ENCODE results near the gene SFSWAP.

The SFSWAP gene

GRCh38 chr12:131671871-131672270 is 39.0 kb upstream of the SFSWAP start:
- Histone ChIP-seq H3K36me3 (no peaks in the 10 kb centered on the region), H3K9me3 (peaks cover 0 to 9% (median 0%) of the 10 kb centered on the region in 3 donors), H3K4me1 (no peaks in the 10 kb centered on the region), H3K4me3 (no peak overlapping the region), H3K27ac (no peak overlapping the region), H3K27me3 (peaks cover 0 to 17% of the 10 kb centered on the region in 2 donors)
- intact Hi-C loops (cut with DNase I; ENCODE audit: low total_unique reads), result no loop called here
- peak in 1 of 2 donors; percentile 58 for DNase-seq
- no peak for TF ChIP-seq CTCF (IDR thresholded peaks at IDR 0.05)

GRCh38 chr12:131672311-131672940 is 38.5 kb upstream of the SFSWAP start:
- Histone ChIP-seq H3K27me3 (peaks cover 0 to 17% of the 10 kb centered on the region in 2 donors), H3K4me3 (no peak overlapping the region), H3K4me1 (no peaks in the 10 kb centered on the region), H3K27ac (no peak overlapping the region), H3K9me3 (peaks cover 0 to 9% (median 0%) of the 10 kb centered on the region in 3 donors), H3K36me3 (no peaks in the 10 kb centered on the region)
- peak in 1 of 2 donors; percentile 21 for DNase-seq
- no peak for TF ChIP-seq CTCF (IDR thresholded peaks at IDR 0.05)
- intact Hi-C loops (cut with DNase I; ENCODE audit: low total_unique reads), result no loop called here

GRCh38 chr12:131672941-131673887 is 37.7 kb upstream of the SFSWAP start:
- intact Hi-C loops (cut with DNase I; ENCODE audit: low total_unique reads), result no loop called here

GRCh38 chr12:131673888-131674257 is 37.0 kb upstream of the SFSWAP start:
- peak in 1 of 2 donors; percentile 25 for DNase-seq
- H3K27ac ChIP-seq, result no peak overlapping the region
- intact Hi-C loops (cut with DNase I; ENCODE audit: low total_unique reads), result no loop called here
- no peak overlapping the region for H3K4me3 ChIP-seq
- no peak for TF ChIP-seq CTCF (IDR thresholded peaks at IDR 0.05)
- H3K9me3 ChIP-seq, result peaks cover 0 to 9% (median 0%) of the 10 kb centered on the region in 3 donors
- peaks cover 0 to 23% of the 10 kb centered on the region in 2 donors for H3K27me3 ChIP-seq
- no peaks in the 10 kb centered on the region for H3K4me1 ChIP-seq
- no peaks in the 10 kb centered on the region for H3K36me3 ChIP-seq

More at GRCh38 chr12:131672941-131673887, 37.7 kb upstream of the SFSWAP start:
- Histone ChIP-seq H3K27ac (no peak overlapping the region), H3K27me3 (peaks cover 0 to 17% of the 10 kb centered on the region in 2 donors), H3K4me3 (no peak overlapping the region), H3K36me3 (no peaks in the 10 kb centered on the region), H3K9me3 (peaks cover 0 to 9% (median 0%) of the 10 kb centered on the region in 3 donors), H3K4me1 (no peaks in the 10 kb centered on the region)
- peak in 1 of 2 donors; percentile 48 for DNase-seq
- no peak for TF ChIP-seq CTCF (IDR thresholded peaks at IDR 0.05)

- DNase-seq, result peak in 1 of 2 donors; percentile 35
- Histone ChIP-seq H3K36me3 (no peaks in the 10 kb centered on the region), H3K9me3 (peaks cover 0 to 9% (median 0%) of the 10 kb centered on the region in 3 donors), H3K27me3 (peaks cover 0 to 27% of the 10 kb centered on the region in 2 donors), H3K27ac (no peak overlapping the region), H3K4me3 (no peak overlapping the region), H3K4me1 (no peaks in the 10 kb centered on the region)
- TF ChIP-seq CTCF (IDR thresholded peaks at IDR 0.05), result no peak
- intact Hi-C loops (cut with DNase I; ENCODE audit: low total_unique reads), result no loop called here
Measured at GRCh38 chr12:131674373-131674772, 36.5 kb upstream of the SFSWAP start.
